ENCODE measurements around the gene WNK2.
"Not testable (repeated sequence)": the region's sequence is repeated elsewhere in the genome, so short reads cannot be mapped to it uniquely, and the experiment has no call there.

WNK2 gene

DNA sequence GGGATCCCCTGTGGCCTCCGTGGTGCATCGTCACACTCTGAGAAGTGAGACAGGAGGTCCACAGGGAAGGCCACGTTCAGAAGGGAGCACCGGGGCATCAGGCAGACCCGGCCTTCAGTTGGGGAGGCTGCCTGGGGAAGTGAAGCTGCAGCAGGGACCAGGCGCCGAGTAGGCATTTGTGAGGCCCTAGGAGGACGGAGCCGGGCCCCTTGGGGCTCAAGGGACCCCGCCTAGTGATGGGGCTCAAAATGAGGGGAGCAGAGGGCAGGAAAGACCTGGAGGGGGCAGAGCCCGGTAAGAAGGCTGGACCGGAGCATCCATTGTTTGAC is 182.1 kb downstream of the WNK2 start:
- Mint-ChIP-seq H3K9me3 (no peaks in the 10 kb centered on the region), H3K4me3 (no peak overlapping the region), H3K36me3 (peaks cover 5% of the 10 kb centered on the region), H3K4me1 (peaks cover 8% of the 10 kb centered on the region), H3K27ac (no peak overlapping the region), H3K27me3 (peaks cover 26% of the 10 kb centered on the region)
- ATAC-seq (ENCODE audit: low read depth) (no peak), DNase-seq (ENCODE audit: low spot score in 2 of 2) (no peak)

DNA sequence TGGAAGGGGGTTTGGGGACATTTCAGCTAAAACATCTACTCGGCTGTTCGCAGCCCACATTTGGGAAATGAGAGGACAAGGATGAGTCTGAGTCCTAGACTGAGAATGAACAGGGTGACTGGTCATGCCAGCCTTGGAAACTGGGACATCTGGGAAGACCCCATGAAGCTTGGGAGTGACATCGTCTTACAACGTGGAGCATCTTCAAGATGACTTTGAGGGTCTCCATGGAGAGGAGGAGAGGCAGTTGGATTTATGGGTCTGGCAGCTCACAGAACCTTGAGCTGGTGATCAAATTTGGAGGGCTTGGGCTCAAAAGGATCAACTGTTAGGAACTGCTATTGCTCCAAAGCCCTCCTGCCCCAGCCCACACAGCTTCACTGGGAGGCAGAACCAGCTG is 182.5 kb downstream of the WNK2 start:
- not testable (repeated sequence) for H3K4me1 Mint-ChIP-seq; H3K27ac Mint-ChIP-seq; DNase-seq (ENCODE audit: low spot score in 2 of 2); H3K9me3 Mint-ChIP-seq; H3K4me3 Mint-ChIP-seq; H3K36me3 Mint-ChIP-seq; ATAC-seq (ENCODE audit: low read depth)
- peaks cover 27% of the 10 kb centered on the region for H3K27me3 Mint-ChIP-seq

DNA sequence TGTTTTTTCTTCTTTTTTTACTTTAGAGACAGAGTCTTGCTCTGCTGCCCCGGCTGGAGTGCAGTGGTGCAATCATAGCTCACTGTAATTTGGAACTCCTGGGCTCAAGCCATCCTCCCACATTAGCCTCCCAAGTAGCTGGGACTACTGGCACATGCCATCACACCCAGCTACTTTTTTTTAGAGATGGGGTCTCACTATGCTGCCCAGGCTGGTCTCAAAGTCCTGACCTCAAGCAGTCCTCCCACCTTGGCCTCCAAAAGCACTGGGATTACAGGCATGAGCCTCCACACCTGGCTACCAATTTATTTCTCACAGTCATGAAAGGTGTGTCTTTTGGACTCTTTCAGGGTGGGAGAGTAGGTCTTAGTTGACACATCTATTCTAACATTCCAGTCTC is 184.5 kb downstream of the WNK2 start:
- Mint-ChIP-seq H3K36me3 (peaks cover 6% of the 10 kb centered on the region), H3K9me3 (no peaks in the 10 kb centered on the region)
- no peak for ATAC-seq (ENCODE audit: low read depth)

DNA sequence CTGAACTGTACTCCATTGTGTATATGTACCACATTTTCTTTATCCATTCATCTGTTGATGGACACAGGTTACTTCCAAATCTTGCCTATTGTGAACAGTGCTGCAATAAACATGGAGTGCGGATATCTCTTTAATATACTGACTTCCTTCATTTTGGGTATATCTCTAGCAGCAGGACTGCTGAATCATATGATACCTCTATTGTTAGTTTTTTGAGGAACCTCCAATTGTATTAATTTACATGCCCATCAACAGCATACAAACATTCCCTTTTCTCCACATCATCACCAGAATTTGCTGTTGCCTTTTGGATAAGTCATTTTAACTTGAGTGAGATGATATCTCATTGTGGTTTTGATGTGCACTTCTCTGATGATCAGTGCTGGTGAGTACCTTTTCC is 185.7 kb downstream of the WNK2 start:
- Mint-ChIP-seq H3K4me1 (peaks cover 8% of the 10 kb centered on the region), H3K27ac (no peak overlapping the region), H3K27me3 (peaks cover 36% of the 10 kb centered on the region), H3K4me3 (no peak overlapping the region), H3K36me3 (peaks cover 6% of the 10 kb centered on the region), H3K9me3 (no peaks in the 10 kb centered on the region)
- DNase-seq (ENCODE audit: low spot score in 2 of 2) (no peak), ATAC-seq (ENCODE audit: low read depth) (no peak)

More for the DNA sequence above, 184.5 kb downstream of the WNK2 start:
- Mint-ChIP-seq H3K4me3 (no peak overlapping the region), H3K27me3 (peaks cover 36% of the 10 kb centered on the region), H3K27ac (no peak overlapping the region), H3K4me1 (peaks cover 8% of the 10 kb centered on the region)
- no peak for DNase-seq (ENCODE audit: low spot score in 2 of 2)
